NB4 (cell line): ENCODE results near the gene RGS5.

Experiments used
- CTCF ChIP-seq: IDR thresholded peaks from one replicate; pipeline ENCODE4 v1.5.1; 2012; ENCODE audit warnings: low read depth, low read length
- MYC ChIP-seq: IDR thresholded peaks from 2 replicates; pipeline ENCODE4 v1.6.1; 2011; ENCODE audit warnings: low read depth, low read length
- POLR2A ChIP-seq: IDR thresholded peaks from 2 replicates; pipeline ENCODE4 v1.6.1; 2011; ENCODE audit warnings: mild to moderate bottlenecking; ENCODE audit not compliant: insufficient read length; ENCODE audit errors: extremely low read depth
- TF ChIP-seq, protein P1 (sequence below): IDR thresholded peaks from 2 replicates; pipeline ENCODE4 v1.6.1; 2011; ENCODE audit warnings: low read depth, low read length

DNA sequence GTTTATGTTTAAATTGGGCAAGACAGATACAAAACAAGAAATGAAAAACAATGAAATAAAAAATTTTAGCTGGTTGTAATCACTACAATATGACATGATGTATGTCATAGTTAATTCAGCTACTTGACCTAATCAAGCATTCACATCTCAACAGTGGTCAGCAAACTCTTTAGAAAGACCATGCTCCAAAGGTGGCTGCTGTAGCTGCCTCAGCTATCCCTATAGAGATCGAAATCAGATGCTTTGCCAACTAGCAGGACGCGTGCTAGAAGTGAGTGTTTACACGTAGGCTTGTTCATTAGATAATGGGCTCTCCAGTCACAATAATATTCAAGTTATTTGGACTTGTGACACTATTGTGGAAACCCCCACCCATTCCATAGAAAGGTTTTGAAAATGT is 25.9 kb downstream of the RGS5 start:
- TF ChIP-seq CTCF (no peak), POLR2A (no peak), MYC (no peak)
- TF ChIP-seq, protein P1, sequence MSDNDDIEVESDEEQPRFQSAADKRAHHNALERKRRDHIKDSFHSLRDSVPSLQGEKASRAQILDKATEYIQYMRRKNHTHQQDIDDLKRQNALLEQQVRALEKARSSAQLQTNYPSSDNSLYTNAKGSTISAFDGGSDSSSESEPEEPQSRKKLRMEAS: no peak
